ENCODE results near the gene SERINC4.
"Not testable (repeated sequence)": the region's sequence is repeated elsewhere in the genome, so short reads cannot be mapped to it uniquely, and the experiment has no call there.

GRCh38 chr15:43831519-43832052 is 31.6 kb upstream of the SERINC4 start:
- TF ChIP-seq YY1 (IDR thresholded peaks at IDR 0.05; ENCODE audit: low read depth); SIN3A (IDR thresholded peaks at IDR 0.05; ENCODE audit: borderline replicate concordance, low read depth, low read length); CTCF (IDR thresholded peaks at IDR 0.05); RFX5 (IDR thresholded peaks at IDR 0.05; ENCODE audit: low read length); RCOR1 (IDR thresholded peaks at IDR 0.05; ENCODE audit: low read length); PBX3 (IDR thresholded peaks at IDR 0.05); USF1 (IDR thresholded peaks at IDR 0.05; ENCODE audit: borderline replicate concordance, low read depth); EZH2phosphoT487 (IDR thresholded peaks at IDR 0.05; ENCODE audit: borderline replicate concordance, low read depth); REST (IDR thresholded peaks at IDR 0.05; ENCODE audit: low read depth, low read length); ELF1 (IDR thresholded peaks at IDR 0.05): not testable (repeated sequence)
